ENCODE measurements around the gene LARGE1. TPM values are rescaled to one million over a fixed set of nuclear protein-coding genes. Genes with fewer than 3 reads are reported as not detected.

Gene LARGE1
- total RNA-seq, 3 donors from 2014 or later, result 23.6 to 27.8 (median 26.1) TPM

DNA sequence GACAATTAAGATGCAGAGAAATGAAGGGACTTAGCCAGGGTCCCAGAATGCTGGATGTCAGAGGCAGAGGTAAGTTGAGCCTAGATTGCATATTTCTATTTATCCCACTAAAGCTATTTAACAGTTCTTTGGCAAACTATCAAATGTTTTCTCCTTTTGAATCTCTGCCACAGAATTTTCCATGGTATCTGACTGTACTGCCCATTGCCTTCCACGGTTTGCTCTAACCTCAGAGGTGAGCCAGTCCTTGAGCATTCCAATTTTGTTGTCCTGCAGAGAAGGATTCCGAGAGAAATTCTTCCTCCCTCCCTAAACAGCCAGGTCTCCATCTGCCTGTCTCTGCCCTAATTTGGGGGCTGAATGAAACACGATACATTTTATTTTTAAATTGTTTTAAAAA lies 493.8 kb downstream of the LARGE1 start:
- H3K27ac ChIP-seq, result no peak overlapping the region
- H3K4me1 ChIP-seq, result no peaks in the 10 kb centered on the region
- intact Hi-C loops (cut with DNase I; ENCODE audit: low total_unique reads), result no loop called here
- no peaks in the 10 kb centered on the region for H3K36me3 ChIP-seq
- DNase-seq (ENCODE audit: low spot score in 2 of 2), result no peak
- no peaks in the 10 kb centered on the region for H3K27me3 ChIP-seq
- no peak overlapping the region for H3K4me3 ChIP-seq
- no peaks in the 10 kb centered on the region for H3K9me3 ChIP-seq
- no peak for TF ChIP-seq POLR2A (IDR thresholded peaks at IDR 0.05)
- TF ChIP-seq CTCF (IDR thresholded peaks at IDR 0.05), result no peak
- no peak for TF ChIP-seq POLR2AphosphoS5 (IDR thresholded peaks at IDR 0.05)

GRCh38 chr22:33421859-33422258 lies 498.4 kb downstream of the LARGE1 start:
- intact Hi-C loops (cut with DNase I; ENCODE audit: low total_unique reads), result no loop called here
- Histone ChIP-seq H3K4me3 (no peak overlapping the region), H3K27me3 (no peaks in the 10 kb centered on the region), H3K9me3 (no peaks in the 10 kb centered on the region), H3K27ac (no peak overlapping the region), H3K4me1 (no peaks in the 10 kb centered on the region), H3K36me3 (no peaks in the 10 kb centered on the region)
- TF ChIP-seq CTCF (IDR thresholded peaks at IDR 0.05) (no peak), POLR2A (IDR thresholded peaks at IDR 0.05) (no peak), POLR2AphosphoS5 (IDR thresholded peaks at IDR 0.05) (no peak)
- DNase-seq (ENCODE audit: low spot score in 2 of 2), result no peak

DNA sequence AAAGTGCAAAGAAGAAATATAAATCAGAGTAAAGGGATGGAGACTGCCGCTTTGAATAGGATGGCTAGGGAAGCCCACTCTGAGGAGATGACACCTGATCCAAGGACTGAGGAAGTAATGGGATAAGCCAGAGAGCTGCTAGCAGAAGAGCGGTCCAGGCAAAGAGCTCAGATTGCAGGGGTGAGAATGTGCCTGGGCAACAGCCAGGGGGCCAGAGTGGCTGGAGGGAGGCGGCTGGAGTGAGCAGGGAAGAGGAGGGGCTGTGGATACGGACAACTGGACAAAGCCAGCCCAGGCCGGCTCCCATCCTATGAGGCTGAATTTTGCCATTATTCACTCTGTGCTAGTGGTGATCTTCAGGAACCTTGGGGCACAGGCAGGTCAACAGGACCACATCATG lies 501.8 kb downstream of the LARGE1 start:
- no peak overlapping the region for H3K27ac ChIP-seq
- TF ChIP-seq POLR2A (IDR thresholded peaks at IDR 0.05) (no peak), CTCF (IDR thresholded peaks at IDR 0.05) (no peak), POLR2AphosphoS5 (IDR thresholded peaks at IDR 0.05) (no peak)
- no peak for DNase-seq (ENCODE audit: low spot score in 2 of 2)
- H3K4me1 ChIP-seq, result no peaks in the 10 kb centered on the region
- H3K9me3 ChIP-seq, result no peaks in the 10 kb centered on the region
- no peak overlapping the region for H3K4me3 ChIP-seq
- intact Hi-C loops (cut with DNase I; ENCODE audit: low total_unique reads), result no loop called here
- H3K27me3 ChIP-seq, result no peaks in the 10 kb centered on the region
- no peaks in the 10 kb centered on the region for H3K36me3 ChIP-seq

DNA sequence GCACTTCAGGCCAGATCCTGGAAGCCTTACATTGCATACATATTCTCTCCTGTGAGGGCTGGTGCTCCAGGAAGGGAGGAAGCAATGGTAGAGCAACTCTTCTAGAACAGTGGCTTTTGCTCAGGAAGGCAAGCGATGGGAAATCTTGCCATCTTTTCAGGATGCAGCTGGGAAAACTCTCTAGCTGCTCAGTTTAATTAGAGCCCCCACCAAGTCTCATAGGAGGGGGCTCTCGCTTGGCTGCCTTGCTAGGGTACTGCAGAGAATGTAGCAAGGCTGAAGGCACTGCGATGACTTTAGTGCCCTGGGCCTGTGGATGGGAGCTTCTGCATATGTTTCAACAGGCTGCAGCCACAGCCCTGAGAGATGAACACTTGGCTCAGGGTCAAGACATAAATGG lies 504.9 kb downstream of the LARGE1 start:
- no peaks in the 10 kb centered on the region for H3K36me3 ChIP-seq
- H3K27me3 ChIP-seq, result no peaks in the 10 kb centered on the region
- intact Hi-C loops (cut with DNase I; ENCODE audit: low total_unique reads), result no loop called here
- no peak overlapping the region for H3K4me3 ChIP-seq
- H3K27ac ChIP-seq, result no peak overlapping the region
- TF ChIP-seq POLR2A (IDR thresholded peaks at IDR 0.05), result no peak
- TF ChIP-seq POLR2AphosphoS5 (IDR thresholded peaks at IDR 0.05), result no peak
- no peak for TF ChIP-seq CTCF (IDR thresholded peaks at IDR 0.05)
- DNase-seq (ENCODE audit: low spot score in 2 of 2), result no peak
- H3K4me1 ChIP-seq, result no peaks in the 10 kb centered on the region
- H3K9me3 ChIP-seq, result no peaks in the 10 kb centered on the region

DNA sequence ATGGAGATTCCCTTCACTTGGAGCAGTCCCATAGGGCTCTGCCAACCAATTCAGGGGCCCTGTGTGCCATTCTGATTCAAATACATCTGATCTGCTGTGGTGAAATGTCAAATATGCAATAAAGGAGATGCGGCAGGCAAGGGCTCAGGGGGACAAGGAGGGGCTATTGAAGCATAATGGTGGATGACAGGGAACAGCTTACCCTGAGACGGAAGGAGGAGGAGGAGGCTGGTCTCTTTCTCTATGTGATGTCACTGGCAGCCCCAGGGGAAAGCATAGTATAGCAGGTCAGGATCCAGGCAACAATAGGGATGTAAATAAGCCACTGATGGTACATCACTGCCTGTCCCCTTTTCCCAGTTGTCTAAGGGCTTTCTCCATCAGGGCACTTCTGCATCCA lies 511.2 kb downstream of the LARGE1 start:
- Histone ChIP-seq H3K27me3 (no peaks in the 10 kb centered on the region), H3K4me3 (no peak overlapping the region), H3K4me1 (no peaks in the 10 kb centered on the region), H3K36me3 (no peaks in the 10 kb centered on the region), H3K9me3 (no peaks in the 10 kb centered on the region), H3K27ac (no peak overlapping the region)
- DNase-seq (ENCODE audit: low spot score in 2 of 2), result no peak
- intact Hi-C loops (cut with DNase I; ENCODE audit: low total_unique reads), result no loop called here
- TF ChIP-seq POLR2A (IDR thresholded peaks at IDR 0.05) (no peak), CTCF (IDR thresholded peaks at IDR 0.05) (no peak), POLR2AphosphoS5 (IDR thresholded peaks at IDR 0.05) (no peak)
